HG03066 (cell line): ENCODE data around the gene KMT2A.
"Not testable (repeated sequence)": the region's sequence is repeated elsewhere in the genome, so short reads cannot be mapped to it uniquely, and the experiment has no call there.

Source experiments
- ATAC-seq: cut with Tn5 transposase; IDR thresholded peaks from one replicate; pipeline ENCODE4 v1.9.1; 2021; ENCODE audit warnings: low read depth; ENCODE audit not compliant: unreplicated experiment

The KMT2A gene

GRCh38 chr11:118434553-118435289 is 1.6 kb upstream of the KMT2A start:
- no peak for ATAC-seq

DNA sequence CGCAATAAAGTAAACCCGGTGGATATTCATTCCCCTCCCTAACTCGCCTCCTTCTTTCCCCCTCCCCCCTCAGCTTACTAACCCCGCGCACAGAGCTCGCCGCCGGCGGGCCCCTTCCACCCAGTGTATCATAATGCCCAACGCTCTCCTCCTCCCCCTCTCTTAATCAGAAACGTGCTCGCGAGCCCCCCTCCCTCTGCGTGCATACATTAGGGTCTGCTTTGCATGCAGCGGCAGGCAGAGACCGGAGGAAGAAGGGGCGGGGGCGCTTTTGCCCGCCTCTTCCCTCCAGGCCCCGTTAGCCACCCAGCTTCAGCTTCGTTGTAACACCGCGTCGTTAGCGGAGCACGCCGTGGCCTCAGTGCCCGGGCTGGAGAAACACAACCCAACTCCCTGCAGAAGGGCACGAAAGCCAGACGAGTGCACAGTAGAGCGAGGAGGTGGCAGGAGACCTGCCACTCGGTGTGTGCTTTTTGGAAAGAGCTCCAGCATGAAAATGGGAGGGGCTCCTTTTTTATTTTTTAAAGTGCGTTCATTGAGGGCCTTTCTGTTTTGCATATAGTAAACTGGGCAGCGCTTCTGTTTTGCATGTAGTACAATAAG is 901 bp upstream of the KMT2A start:
- ATAC-seq, result peak; percentile 7

DNA sequence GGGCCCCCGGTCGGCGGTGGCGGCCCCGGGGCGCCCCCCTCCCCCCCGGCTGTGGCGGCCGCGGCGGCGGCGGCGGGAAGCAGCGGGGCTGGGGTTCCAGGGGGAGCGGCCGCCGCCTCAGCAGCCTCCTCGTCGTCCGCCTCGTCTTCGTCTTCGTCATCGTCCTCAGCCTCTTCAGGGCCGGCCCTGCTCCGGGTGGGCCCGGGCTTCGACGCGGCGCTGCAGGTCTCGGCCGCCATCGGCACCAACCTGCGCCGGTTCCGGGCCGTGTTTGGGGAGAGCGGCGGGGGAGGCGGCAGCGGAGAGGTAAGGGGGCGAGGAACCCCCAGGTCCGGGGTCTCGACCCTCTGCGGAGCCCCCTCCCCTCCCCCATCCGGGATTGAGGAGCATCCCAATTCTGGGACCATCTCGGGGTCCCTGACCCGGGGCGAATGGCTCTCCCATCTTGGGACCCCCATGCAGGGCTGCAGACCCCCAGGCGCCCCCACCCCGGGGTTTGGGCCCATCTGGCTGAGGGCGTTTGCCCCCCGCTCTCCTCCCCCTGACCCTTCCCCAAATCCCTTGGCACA is 431 bp downstream of the KMT2A start:
- ATAC-seq, result peak; percentile 15

DNA sequence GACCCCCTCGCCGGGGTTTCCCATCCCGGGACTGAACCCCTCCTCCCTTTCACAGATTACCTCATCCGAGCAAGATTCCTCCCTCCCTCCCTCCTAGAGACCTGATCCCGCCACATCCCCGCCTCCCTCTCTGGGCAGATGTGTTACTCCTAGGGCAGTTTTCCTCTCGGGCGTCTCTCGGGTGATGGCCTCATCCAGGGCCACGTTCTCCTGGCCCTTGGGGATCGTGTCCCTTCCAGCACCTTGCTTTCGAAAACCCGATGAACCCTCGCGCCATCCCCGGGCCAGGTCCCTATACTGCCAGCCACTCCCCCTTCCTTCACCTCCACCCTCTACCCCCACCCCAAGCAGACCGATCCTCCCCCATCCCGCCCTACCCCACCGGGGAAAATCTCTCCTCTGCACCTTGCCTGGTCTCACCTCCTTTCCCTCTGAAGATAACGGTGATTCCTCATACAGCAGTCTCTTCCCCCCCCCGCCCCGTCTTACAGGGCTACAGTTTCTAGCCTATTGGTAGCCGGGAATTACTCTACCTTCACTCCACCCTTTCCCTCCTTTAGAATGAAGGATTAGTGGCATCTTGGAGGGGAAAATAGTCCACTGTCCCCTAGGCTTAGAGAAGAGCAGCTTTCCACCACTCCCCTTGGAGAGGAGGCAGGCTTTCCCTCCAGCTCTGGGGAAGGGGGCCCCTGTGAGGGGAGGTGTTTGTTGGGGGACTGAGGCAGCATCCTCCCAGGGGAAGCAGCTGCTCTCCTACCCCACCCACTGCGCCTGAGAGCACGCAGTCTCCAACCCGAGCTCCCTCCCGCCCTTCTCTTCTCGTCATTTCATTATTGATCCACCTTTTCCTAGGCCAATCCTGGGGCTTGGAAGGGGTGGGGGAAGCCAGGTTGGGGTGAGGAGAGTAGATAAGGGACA is 1.2 kb downstream of the KMT2A start:
- ATAC-seq, result no peak

DNA sequence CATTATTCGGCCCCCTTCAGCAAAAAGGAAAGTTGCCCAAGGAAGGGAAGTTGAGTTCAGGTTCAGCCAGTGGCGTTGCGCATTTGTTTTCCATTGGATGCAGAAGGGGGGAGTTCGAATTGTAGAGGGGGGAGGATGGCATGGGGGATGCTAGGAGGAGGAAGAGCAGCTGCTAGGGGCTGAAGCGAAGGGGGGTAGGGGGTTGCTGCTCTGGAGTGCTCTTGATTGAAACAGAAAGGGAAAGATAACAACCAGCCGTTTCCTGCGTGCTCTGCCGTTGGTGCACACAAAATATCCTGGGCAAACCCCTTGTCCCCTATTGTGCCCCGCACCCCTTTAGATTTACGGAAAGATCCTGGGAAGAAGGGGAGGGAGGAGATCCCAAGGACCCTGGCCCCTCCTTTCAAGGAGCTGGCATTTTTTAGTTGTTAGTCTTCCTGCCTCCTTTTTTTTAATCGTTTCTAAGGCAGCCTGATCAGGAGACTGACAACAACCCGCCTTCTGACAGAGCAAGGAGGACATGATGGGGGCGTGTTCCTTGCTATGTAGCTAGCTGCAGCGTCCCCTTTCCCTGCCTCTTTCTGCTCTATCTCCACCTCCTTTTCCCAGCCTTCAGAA is 2.1 kb downstream of the KMT2A start:
- no peak for ATAC-seq

DNA sequence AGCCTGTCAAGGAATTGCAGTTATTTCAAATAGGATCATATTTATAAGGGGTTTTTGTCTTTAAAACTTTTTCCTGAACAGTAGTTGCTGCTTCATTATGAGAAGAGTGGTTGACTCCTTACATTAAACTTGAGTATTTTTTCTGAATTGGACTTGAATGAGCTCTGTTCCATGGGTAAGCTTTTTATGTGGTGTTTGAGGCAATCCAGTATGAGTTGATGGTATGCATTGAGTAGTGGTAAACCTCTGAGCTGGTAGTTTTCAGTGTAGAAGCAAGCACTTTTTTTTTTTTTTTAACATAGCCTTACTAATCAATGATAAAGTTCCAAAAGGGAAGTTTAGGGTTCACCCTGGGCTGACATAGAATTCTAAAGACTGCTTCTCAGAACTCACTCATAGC is 3.4 kb downstream of the KMT2A start:
- no peak for ATAC-seq

GRCh38 chr11:118441770-118442275 is 5.5 kb downstream of the KMT2A start:
- ATAC-seq, result no peak

DNA sequence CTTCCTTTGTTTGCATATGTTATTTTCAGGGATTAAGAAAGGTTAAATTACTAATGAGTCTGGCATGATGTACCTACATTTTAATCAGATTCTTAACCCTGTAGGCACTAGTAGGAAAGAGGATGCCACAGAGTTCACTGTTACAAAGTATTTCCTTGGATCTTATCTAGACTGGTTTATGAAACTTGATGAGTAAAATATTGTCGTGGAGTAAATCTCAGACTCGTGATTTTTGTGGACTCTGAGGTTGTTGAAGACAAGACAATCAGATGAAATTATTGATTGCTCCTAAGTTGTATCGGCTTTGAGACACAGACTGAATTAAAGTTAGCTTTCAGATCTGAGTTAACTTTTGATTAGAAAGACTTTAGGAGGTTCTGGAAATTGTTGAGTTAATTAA is 6.0 kb downstream of the KMT2A start:
- no peak for ATAC-seq

DNA sequence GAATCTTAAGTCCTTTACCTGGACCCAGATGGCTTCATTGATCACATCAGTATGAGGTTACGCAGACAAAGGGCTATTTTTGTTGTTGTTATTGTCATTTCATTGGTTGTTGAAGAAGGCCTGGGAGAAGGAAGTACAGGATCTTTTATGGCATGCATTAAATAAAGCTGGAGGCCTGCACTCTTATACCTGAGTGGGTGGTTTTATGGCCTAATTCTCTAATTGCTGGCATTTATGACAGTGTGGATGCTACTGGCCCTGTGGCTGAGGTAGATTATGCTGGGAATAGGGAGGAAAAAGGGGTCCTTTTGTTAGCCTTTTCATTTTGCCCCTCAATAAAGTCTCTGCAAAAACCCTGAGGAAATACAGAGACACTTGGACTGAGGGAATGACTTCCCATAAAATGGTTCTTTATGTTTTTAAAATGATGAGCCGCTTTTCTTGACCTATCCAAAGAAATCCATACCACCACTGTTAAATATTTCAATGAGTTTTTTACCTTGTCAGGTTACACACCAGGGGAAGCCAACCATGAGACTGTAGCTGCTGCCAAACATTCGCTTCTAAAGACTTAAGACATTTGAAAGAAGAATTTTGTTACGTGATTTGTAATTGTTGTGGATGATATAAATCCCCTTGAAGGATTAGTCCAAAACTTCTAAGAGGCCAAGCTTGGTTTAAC is 6.8 kb downstream of the KMT2A start:
- no peak for ATAC-seq

- ATAC-seq, result no peak
These were observed 7.4 kb downstream of the KMT2A start for GRCh38 chr11:118443590-118444218.

- ATAC-seq, result no peak
These were observed 11.1 kb downstream of the KMT2A start for GRCh38 chr11:118447423-118447822.

DNA sequence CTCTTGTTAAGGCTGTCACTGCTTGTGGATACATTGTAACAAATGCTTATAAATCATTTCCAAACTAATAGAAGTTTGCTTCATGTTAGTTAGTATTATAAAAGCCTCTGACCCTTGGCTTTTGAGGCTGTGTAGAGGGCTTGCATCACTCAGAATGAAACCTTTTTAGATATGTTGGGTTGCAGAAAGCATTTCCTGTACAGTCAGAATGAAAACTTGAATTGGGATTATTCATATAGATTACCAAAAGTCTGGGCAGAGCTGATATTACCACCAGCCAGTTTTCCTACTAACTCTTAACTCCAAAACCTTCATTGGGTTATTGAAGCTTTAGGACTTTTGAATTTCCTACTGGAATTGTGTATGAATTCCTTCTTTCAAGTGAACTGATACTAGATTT is 12.0 kb downstream of the KMT2A start:
- ATAC-seq, result peak; percentile 84

GRCh38 chr11:118449316-118449918 is 13.1 kb downstream of the KMT2A start:
- ATAC-seq, result no peak

GRCh38 chr11:118450451-118450850 is 14.2 kb downstream of the KMT2A start:
- no peak for ATAC-seq

GRCh38 chr11:118462178-118462577 is 25.9 kb downstream of the KMT2A start:
- no peak for ATAC-seq

- ATAC-seq, result not testable (repeated sequence)
These were observed 32.7 kb downstream of the KMT2A start for GRCh38 chr11:118468968-118469367.

DNA sequence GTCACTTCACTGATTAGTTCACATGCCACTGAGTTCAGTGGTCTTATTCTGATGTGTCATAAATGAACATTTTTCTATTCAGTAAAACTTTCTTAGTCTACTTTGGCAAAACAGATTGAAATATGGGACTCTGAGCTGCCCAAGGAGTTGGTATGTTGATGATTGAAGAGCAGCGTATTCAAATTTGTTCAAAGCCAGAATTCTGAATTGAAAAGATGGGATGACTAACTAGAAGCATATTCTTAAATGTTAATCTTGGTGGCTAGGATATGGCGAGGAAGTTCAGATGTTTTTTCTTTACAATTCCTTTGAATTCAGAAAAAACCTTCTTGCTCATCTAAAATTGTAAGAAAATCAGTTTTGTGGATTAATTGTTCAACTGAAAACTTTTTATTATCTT is 34.7 kb downstream of the KMT2A start:
- ATAC-seq, result no peak

DNA sequence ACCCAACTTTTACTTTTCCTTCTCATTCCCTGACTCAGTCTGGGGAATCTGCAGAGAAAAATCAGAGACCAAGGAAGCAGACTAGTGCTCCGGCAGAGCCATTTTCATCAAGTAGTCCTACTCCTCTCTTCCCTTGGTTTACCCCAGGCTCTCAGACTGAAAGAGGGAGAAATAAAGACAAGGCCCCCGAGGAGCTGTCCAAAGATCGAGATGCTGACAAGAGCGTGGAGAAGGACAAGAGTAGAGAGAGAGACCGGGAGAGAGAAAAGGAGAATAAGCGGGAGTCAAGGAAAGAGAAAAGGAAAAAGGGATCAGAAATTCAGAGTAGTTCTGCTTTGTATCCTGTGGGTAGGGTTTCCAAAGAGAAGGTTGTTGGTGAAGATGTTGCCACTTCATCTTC is 37.2 kb downstream of the KMT2A start:
- ATAC-seq, result no peak

DNA sequence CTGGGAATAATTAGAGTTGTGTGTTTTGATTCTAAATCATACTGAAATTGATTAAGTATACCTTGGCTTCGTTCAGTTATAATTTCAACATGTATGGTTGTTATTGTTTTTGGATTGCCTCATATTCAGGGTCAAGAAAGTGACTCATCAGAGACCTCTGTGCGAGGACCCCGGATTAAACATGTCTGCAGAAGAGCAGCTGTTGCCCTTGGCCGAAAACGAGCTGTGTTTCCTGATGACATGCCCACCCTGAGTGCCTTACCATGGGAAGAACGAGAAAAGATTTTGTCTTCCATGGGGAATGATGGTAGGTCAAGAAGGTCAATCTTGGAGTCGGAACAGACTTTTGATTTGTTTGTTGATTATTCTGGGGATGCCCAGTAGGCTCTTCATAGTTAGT is 40.4 kb downstream of the KMT2A start:
- ATAC-seq, result no peak
